ENCODE measurements around the gene UFC1. TPM values are rescaled to one million over a fixed set of nuclear protein-coding genes. Genes with fewer than 3 reads are reported as not detected.

Gene UFC1
- polyA plus RNA-seq, 1 donor (not counting 4 experiments of a cell fraction or from before 2014, with no cell fraction given), result 86.4 TPM

GRCh38 chr1:161190962-161191521 lies 37.3 kb downstream of the UFC1 start:
- no peaks in the 10 kb centered on the region for H3K79me2 ChIP-seq (ENCODE audit: control insufficient read depth, insufficient read depth, low read length)
- no peaks in the 10 kb centered on the region for H3K9me3 ChIP-seq (ENCODE audit: control insufficient read depth, low read depth, low read length)
- H3K4me2 ChIP-seq (ENCODE audit: control insufficient read depth, extremely low read depth, insufficient read depth, low read depth, low read length), result no peak overlapping the region
- FAIRE-seq (no peak), DNase-seq (ENCODE audit: low read depth, low spot score) (no peak)
- H4K20me1 ChIP-seq (ENCODE audit: control insufficient read depth, extremely low read depth, insufficient read depth, low read length), result no peaks in the 10 kb centered on the region
- H3K9ac ChIP-seq (ENCODE audit: control insufficient read depth, extremely low read depth, insufficient read depth, low read length), result no peak overlapping the region
- TF ChIP-seq CTCF (optimal IDR thresholded peaks at IDR 0.05 in 1 of 3, IDR thresholded peaks at IDR 0.05 in 1 of 3, conservative IDR thresholded peaks at IDR 0.05 in 1 of 3; ENCODE audit: extremely low read depth in 1 of 3, insufficient read depth in 2 of 3, low read length in 3 of 3), result no peak
- TF ChIP-seq EZH2 (IDR thresholded peaks at IDR 0.05; ENCODE audit: low read length), result no peak
- H3K4me3 ChIP-seq (ENCODE audit: control insufficient read depth in 2 of 3, extremely low read depth in 1 of 3, insufficient read depth in 2 of 3, low read depth in 1 of 3, low read length in 3 of 3), result no peak overlapping the region
- H3K36me3 ChIP-seq (ENCODE audit: control insufficient read depth in 2 of 2, extremely low read depth in 1 of 2, insufficient read depth in 2 of 2, low read length in 2 of 2), result no peaks in the 10 kb centered on the region
- dilution Hi-C loops (cut with MboI; ENCODE audit: extremely low pct_ligation_motif_present, low sequenced_read_pairs), result no loop called here
- H3K27me3 ChIP-seq (ENCODE audit: control insufficient read depth, extremely low read depth, insufficient read depth, low read length), result no peaks in the 10 kb centered on the region
- no peak overlapping the region for H2AFZ ChIP-seq (ENCODE audit: control insufficient read depth, low read length)
- H3K9me1 ChIP-seq (ENCODE audit: control insufficient read depth, extremely low read depth, insufficient read depth, low read length), result no peaks in the 10 kb centered on the region
- H3K4me1 ChIP-seq (ENCODE audit: control insufficient read depth, extremely low read depth, insufficient read depth, low read length), result no peaks in the 10 kb centered on the region
- no peak overlapping the region for H3K27ac ChIP-seq (ENCODE audit: control insufficient read depth, insufficient read depth, low read length)

DNA sequence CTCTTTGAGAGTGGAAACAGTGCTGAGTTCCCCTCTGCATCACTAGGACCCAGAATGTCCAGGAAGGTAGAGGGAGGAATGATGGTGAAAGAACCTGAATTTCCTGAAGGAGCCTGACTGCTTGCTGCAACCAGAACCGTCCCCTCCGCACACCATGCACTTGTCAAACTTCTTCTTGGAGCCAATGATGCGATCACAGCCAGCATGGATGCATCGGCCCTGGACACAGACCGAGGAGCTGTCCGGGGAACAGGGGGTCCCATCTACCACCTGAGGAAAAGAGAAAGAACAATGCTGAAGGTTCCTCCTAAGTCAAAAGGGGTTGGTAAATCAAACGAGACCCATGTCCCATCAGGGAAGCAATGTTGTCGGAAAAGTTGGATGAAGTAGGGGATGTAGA lies 38.2 kb downstream of the UFC1 start:
- no peak overlapping the region for H2AFZ ChIP-seq (ENCODE audit: control insufficient read depth, low read length)
- dilution Hi-C loops (cut with MboI; ENCODE audit: extremely low pct_ligation_motif_present, low sequenced_read_pairs), result no loop called here
- no peaks in the 10 kb centered on the region for H3K27me3 ChIP-seq (ENCODE audit: control insufficient read depth, extremely low read depth, insufficient read depth, low read length)
- H4K20me1 ChIP-seq (ENCODE audit: control insufficient read depth, extremely low read depth, insufficient read depth, low read length), result no peaks in the 10 kb centered on the region
- H3K4me3 ChIP-seq (ENCODE audit: control insufficient read depth in 2 of 3, extremely low read depth in 1 of 3, insufficient read depth in 2 of 3, low read depth in 1 of 3, low read length in 3 of 3), result no peak overlapping the region
- no peaks in the 10 kb centered on the region for H3K4me1 ChIP-seq (ENCODE audit: control insufficient read depth, extremely low read depth, insufficient read depth, low read length)
- H3K9me3 ChIP-seq (ENCODE audit: control insufficient read depth, low read depth, low read length), result no peaks in the 10 kb centered on the region
- DNase-seq (ENCODE audit: low read depth, low spot score) (no peak), FAIRE-seq (no peak)
- no peak overlapping the region for H3K27ac ChIP-seq (ENCODE audit: control insufficient read depth, insufficient read depth, low read length)
- H3K9ac ChIP-seq (ENCODE audit: control insufficient read depth, extremely low read depth, insufficient read depth, low read length), result no peak overlapping the region
- no peak overlapping the region for H3K4me2 ChIP-seq (ENCODE audit: control insufficient read depth, extremely low read depth, insufficient read depth, low read depth, low read length)
- H3K79me2 ChIP-seq (ENCODE audit: control insufficient read depth, insufficient read depth, low read length), result no peaks in the 10 kb centered on the region
- TF ChIP-seq EZH2 (IDR thresholded peaks at IDR 0.05; ENCODE audit: low read length) (no peak), CTCF (optimal IDR thresholded peaks at IDR 0.05 in 1 of 3, IDR thresholded peaks at IDR 0.05 in 1 of 3, conservative IDR thresholded peaks at IDR 0.05 in 1 of 3; ENCODE audit: extremely low read depth in 1 of 3, insufficient read depth in 2 of 3, low read length in 3 of 3) (no peak)
- H3K36me3 ChIP-seq (ENCODE audit: control insufficient read depth in 2 of 2, extremely low read depth in 1 of 2, insufficient read depth in 2 of 2, low read length in 2 of 2), result no peaks in the 10 kb centered on the region
- H3K9me1 ChIP-seq (ENCODE audit: control insufficient read depth, extremely low read depth, insufficient read depth, low read length), result no peaks in the 10 kb centered on the region

Measured in keratinocyte (primary cell).